ENCODE results near the gene WNT7A.

WNT7A gene

GRCh38 chr3:13849018-13849417 is 30.9 kb downstream of the WNT7A start:
- no peak for DNase-seq (ENCODE audit: extremely low read depth in 1 of 2, low read depth in 1 of 2)

DNA sequence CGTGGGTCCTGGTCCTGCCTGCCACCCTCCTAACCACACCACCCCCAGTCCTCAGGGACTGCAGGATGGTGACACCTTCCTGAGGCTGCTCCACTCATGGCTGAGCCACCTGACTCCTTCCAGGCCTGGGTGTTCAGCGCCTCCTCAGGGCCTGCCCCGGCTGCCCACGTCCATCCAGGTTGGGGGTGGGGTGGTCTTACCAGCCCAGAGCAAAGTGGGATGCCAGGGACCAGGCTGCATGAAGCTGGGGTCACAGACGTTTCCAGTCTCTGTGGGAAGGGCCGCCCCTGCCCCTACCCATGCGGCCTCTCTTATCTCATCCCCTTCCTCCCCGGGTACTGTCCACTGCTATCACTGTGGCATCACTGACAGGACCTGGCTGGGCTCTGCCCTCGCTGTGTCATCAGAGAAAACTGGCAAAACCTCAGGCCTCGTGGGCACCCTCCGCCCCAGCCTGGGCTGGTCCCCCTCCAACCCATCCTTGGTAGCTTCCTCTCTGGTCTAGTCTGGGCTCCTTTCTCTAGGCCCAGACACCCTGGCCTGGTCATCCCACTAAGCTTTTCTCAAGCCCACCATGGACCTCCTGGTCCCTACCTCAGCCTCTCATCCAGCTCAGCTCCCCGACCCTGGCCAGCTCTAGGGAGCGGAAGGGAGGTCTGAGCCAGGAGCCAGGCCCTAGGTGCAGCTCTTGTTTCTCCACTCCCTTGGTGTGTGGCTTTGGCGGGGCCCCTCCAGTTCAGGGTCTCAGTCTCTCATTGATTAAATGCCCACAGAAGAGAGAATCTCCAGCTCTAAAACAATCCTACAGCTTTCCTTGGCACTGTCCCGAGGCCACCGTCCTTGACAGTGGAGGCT is 32.9 kb downstream of the WNT7A start:
- DNase-seq (ENCODE audit: extremely low read depth in 1 of 2, low read depth in 1 of 2), result no peak

DNA sequence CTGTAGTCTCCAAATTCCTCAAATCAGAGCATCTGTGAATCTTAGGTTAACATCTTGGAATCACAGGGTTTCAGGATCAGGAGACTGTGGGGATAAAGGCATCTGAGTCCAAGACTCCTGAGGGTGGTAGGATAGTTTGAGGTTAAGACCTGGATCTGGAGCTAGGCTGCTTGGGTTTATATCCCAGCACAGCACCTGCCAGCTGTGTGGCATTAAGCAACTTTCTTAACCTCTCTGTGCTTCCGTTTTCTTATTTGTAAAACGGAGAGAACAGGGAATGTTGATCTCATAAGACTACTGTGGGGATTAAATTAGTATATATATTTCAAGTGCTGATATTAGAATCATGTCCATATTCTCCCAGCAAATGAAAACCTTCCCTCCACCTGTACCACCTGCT is 33.6 kb downstream of the WNT7A start:
- DNase-seq (ENCODE audit: extremely low read depth in 1 of 2, low read depth in 1 of 2), result no peak

GRCh38 chr3:13845806-13846205 is 34.1 kb downstream of the WNT7A start:
- DNase-seq (ENCODE audit: extremely low read depth in 1 of 2, low read depth in 1 of 2), result no peak

DNA sequence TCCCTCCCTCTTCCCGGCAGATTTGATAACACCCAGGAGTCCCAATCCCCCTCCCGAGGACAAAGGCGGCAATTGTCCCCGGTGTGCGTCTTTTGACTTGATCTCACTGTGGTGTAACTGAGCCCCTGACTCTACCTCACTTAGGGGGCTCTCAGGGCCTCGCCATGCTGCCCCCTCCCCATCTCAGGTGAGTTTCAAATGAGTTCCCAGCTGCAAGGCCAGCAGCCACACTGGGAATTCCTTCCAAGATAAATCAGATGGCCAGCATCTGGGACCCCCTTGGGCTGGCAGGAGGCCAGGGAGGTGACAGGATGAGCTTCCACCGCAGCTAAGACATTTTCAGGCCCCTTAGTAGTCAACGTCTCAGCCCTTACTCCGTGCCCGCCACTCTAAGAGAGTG is 35.0 kb downstream of the WNT7A start:
- no peak for DNase-seq (ENCODE audit: extremely low read depth in 1 of 2, low read depth in 1 of 2)

DNA sequence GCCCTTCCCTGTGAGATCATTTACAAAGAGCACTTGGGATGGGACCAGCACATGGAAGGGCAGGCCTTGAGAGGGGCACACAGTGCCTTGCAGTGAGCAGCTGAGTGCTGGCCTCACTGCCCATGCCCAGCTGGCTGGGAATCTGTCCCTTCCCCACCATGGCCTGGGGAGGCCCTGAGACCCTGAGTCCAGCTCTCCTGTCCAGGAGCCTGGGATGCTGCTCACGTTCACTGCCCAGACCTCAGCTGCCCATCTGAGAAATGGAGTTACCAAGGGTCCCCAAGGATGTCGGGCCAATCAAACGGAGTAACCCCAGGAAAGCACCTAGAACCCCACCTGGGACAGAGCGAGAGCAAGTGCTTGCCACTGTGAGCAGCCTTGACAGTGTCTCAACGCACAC is 35.6 kb downstream of the WNT7A start:
- DNase-seq (ENCODE audit: extremely low read depth in 1 of 2, low read depth in 1 of 2), result no peak

DNA sequence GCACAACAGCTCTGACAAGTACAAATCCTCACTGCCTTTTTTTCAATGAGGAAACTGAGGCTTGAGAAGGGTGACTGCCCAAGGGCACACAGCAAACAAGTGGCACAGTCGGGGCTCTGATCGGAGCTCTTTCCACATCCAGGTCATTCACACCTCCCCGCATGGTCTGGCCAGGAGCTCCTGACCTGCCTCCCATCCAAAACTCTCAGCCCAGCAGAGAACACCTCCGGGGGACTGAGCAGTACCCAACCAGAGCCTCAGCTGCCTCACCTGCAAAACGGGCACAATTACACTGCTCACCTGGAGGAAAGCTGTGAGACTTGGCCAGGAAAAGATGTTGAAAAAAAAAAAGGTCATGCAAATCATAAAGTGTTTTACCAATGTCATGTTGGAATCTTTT is 36.5 kb downstream of the WNT7A start:
- DNase-seq (ENCODE audit: extremely low read depth in 1 of 2, low read depth in 1 of 2), result no peak

GRCh38 chr3:13842226-13842625 is 37.6 kb downstream of the WNT7A start:
- no peak for DNase-seq (ENCODE audit: extremely low read depth in 1 of 2, low read depth in 1 of 2)

DNA sequence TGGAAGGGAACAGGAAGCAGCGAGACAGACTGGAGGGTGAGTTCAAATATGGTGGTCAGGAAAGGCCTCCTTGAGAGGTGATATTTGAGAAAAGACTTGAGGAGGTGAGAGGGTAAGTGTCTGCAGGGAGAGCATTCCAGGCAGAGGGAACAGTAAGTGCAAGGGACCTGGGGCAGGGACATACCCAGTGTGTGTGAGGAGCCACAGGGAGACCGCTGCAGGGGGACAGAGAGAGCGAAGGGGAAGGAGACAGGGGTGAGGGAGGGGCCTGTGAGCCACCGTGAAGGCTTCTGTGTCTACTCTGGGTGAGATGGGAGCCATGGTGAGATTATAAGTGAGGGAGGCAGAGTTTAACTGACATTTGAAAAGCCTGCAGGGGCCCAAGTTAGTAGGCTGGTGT is 38.0 kb downstream of the WNT7A start:
- DNase-seq (ENCODE audit: extremely low read depth in 1 of 2, low read depth in 1 of 2), result no peak

- DNase-seq (ENCODE audit: extremely low read depth in 1 of 2, low read depth in 1 of 2), result no peak
Observed at GRCh38 chr3:13841141-13841540, 38.7 kb downstream of the WNT7A start.

- no peak for DNase-seq (ENCODE audit: extremely low read depth in 1 of 2, low read depth in 1 of 2)
Observed at GRCh38 chr3:13840456-13840855, 39.4 kb downstream of the WNT7A start.

GRCh38 chr3:13839726-13840340 is 40.0 kb downstream of the WNT7A start:
- DNase-seq (ENCODE audit: extremely low read depth in 1 of 2, low read depth in 1 of 2), result no peak

- no peak for DNase-seq (ENCODE audit: extremely low read depth in 1 of 2, low read depth in 1 of 2)
Observed at GRCh38 chr3:13839253-13839652, 40.6 kb downstream of the WNT7A start.

- DNase-seq (ENCODE audit: extremely low read depth in 1 of 2, low read depth in 1 of 2), result no peak
Observed at GRCh38 chr3:13838421-13838820, 41.5 kb downstream of the WNT7A start.

DNA sequence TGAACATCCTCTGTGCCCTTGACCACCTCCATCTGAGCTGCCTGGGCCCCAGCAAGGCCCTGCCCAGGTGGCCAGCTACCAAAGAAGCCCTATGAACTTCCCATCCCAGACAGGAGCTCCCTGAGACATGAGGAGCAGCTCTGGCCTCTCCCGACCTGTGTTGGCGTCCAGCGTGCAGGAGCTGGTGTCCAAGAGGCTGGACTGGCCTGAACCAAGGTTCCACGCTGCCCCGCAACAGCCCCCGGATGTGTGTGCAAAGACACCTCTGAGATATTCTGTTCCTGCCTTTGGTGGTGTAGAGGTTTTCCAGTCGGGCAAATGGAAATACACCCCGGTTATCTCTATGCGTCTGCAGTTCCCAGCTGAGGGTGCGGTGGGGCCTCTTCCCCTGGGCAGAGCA is 42.1 kb downstream of the WNT7A start:
- DNase-seq (ENCODE audit: extremely low read depth in 1 of 2, low read depth in 1 of 2), result no peak

DNA sequence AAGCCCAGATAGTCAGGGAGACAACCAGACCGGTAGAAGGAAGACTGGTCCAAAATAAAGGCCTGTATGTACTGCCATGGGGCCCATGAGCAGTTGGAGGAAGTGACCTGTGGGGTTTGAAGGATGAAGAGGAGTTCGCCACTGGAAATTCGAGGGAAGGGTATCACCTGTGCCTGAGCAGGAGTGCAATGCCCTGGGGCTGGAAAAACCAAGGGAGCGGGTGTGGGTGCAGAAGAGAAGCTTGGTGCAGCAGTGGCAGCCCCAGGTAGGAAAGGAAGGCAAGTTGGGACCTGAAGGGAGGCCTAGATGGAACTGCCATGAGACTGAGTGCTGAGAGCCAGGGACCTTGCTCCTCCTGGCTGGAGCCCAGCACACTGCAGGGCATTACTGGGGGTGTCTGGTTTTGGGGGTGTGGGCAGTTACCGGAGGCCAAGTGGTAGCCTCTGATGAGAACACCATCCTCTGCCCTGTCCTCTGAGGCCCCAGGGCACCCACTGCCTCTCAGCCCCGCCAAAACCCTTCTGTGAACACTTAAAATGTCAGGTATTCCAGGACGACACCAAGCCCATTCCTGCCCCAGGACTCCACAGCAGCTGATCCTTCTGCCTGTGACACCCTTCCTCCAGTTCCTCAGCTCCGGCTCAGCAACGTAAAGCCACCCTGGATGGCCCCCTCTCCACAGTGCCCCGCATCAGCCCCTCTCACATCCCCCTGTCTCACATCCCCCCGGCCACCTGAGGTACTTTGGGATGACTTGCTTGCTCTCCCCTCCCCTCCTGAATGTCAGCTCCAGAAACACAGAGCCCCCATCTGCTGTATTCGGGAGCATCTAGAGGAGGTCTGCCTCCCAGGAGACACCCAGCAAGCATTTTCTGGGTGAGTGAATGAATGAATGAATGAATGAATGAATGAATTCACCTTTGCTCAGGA is 42.9 kb downstream of the WNT7A start:
- DNase-seq (ENCODE audit: extremely low read depth in 1 of 2, low read depth in 1 of 2), result no peak

DNA sequence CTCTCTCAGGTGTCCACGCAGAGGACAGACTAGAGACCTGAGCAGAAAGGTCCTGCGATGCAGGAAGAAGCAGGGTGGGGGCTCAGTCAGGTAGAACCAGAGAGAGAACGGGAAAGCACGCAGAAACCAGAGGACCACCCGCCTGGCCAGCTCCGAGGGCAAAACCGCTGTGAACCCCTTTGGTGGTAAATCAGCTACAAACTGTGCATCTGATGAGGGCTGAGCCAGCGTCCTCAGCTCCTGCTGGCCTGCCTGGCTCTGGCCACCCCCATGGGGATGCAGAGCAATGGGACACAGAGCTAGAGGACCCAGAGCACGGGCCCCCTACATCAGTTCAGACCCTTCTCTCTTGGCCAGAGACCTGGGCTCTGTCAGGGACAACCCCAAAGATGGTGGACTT is 44.6 kb downstream of the WNT7A start:
- DNase-seq (ENCODE audit: extremely low read depth in 1 of 2, low read depth in 1 of 2), result no peak

- DNase-seq (ENCODE audit: extremely low read depth in 1 of 2, low read depth in 1 of 2), result no peak
Observed at GRCh38 chr3:13834258-13835035, 45.4 kb downstream of the WNT7A start.

DNA sequence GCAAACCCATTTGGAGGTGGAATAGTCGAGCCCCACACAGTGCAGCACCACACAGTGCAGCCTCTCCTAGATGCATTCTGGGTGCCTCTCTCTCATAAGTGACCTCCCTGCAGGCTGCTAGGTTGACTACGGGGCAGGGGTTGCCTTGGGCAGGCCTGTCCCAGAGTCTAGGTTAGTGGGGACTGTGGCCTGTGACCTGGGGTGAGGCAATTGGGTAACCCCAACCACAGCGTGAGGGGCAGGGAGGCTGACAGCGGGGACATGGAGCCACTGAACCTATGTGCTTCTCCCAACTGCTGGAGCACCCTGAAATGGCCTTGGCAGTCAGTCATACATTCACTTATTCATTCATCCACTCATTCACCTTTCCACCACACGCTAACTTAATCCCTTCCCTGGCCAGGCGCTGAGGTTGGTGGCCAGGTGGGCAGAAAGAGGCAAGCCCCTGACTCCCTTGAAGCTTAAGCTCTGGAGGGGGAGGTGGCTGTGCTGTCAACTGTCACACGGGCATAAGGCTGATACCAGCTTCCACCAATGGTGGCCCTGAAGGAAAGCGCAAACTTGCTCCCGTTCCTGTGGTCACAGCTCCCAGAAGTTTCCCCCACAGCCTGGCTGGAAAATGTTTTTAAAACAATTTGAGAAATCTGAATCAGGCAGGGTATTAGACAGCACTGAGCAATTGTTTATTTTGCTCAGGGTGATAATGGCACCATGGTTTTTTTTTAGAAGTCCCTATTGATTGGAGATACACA is 46.2 kb downstream of the WNT7A start:
- no peak for DNase-seq (ENCODE audit: extremely low read depth in 1 of 2, low read depth in 1 of 2)

DNA sequence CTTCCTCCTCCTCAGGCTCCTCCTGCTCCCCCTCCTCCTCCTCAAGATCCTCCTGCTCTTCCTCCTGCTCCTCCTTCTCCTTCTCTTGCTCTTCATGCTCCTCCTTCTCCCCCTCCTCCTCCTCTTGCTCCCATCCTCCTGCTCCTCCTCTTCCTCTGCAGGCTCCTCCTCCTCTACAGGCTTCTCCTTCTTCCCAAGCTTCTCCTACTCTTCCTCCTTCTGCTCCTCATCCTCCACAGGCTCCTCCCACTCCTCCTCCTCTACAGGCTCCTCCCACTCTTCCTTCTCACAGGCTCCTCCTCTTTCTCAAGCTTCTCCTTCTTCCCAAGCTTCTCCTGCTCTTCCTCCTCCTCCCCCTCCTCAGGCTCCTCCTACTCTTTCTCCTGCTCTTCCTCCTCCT is 47.7 kb downstream of the WNT7A start:
- DNase-seq (ENCODE audit: extremely low read depth in 1 of 2, low read depth in 1 of 2), result no peak

All from activated CD8-positive, alpha-beta memory T cell treated with anti-CD3 and anti-CD28 coated beads for 1 hour (primary cell).